GM23338 (cell line): ENCODE results near the gene ZNF735.

Experiments used
- CTCF ChIP-seq, 2 experiments: fragments of 200-600 bp in 1 of 2; sonication (generic) in 1 of 2; conservative IDR thresholded peaks; 2 replicates each; pipeline versions ENCODE4 v1.5.1 to v1.6.1; 2016 to 2017; ENCODE audit warnings: antibody characterized with exemption in 2 of 2, low read depth in 2 of 2, mild to moderate bottlenecking in 2 of 2, moderate library complexity in 1 of 2
- EZH2 ChIP-seq: fragments of 200-600 bp; sonication (generic); IDR thresholded peaks from one replicate; pipeline ENCODE4 v1.8.0; 2017; ENCODE audit warnings: antibody characterized with exemption, mild to moderate bottlenecking, low read depth; ENCODE audit not compliant: unreplicated experiment
- EZH2phosphoT487 ChIP-seq: fragments of 200-600 bp; sonication (generic); IDR thresholded peaks from one replicate; pipeline ENCODE4 v1.8.1; 2018; ENCODE audit warnings: antibody characterized with exemption; ENCODE audit not compliant: unreplicated experiment
- JUNB ChIP-seq: IDR thresholded peaks from one replicate; pipeline ENCODE4 v1.6.1; 2016; ENCODE audit warnings: antibody characterized with exemption; ENCODE audit not compliant: unreplicated experiment
- POLR2AphosphoS5 ChIP-seq: IDR thresholded peaks from 2 replicates; pipeline ENCODE4 v1.6.1; 2016; ENCODE audit warnings: antibody characterized with exemption, low read depth

- TF ChIP-seq CTCF (conservative IDR thresholded peaks at IDR 0.05; ENCODE audit: low read depth in 2 of 2): no peak
- no peak for TF ChIP-seq POLR2AphosphoS5
- TF ChIP-seq EZH2: no peak
- no peak for TF ChIP-seq EZH2phosphoT487
- no peak for TF ChIP-seq JUNB
Measured at GRCh38 chr7:64174941-64175340, 32.1 kb upstream of the ZNF735 start.
